Jurkat, Clone E6-1 (cell line): ENCODE results near the gene PDGFB.

Source experiments
- DNase-seq: peaks from one replicate; pipeline ENCODE4 v3.0.0-alpha.2; 2011; ENCODE audit warnings: low read depth, low spot score
- H3K4me3 ChIP-seq: 2 replicates; pipeline ENCODE4 v1.5.1; 2011; ENCODE audit warnings: mild to moderate bottlenecking, low read length, control low read depth, moderate library complexity

Gene PDGFB

GRCh38 chr22:39257901-39258475 lies 13.2 kb upstream of the PDGFB start:
- no peak for DNase-seq

GRCh38 chr22:39256979-39257378 lies 12.2 kb upstream of the PDGFB start:
- DNase-seq, result no peak

More at GRCh38 chr22:39257901-39258475, 13.2 kb upstream of the PDGFB start:
- H3K4me3 ChIP-seq, result no peak overlapping the region

GRCh38 chr22:39256186-39256552 lies 11.4 kb upstream of the PDGFB start:
- H3K4me3 ChIP-seq, result no peak overlapping the region
- DNase-seq, result no peak

More at GRCh38 chr22:39256979-39257378, 12.2 kb upstream of the PDGFB start:
- H3K4me3 ChIP-seq, result no peak overlapping the region

GRCh38 chr22:39255449-39256185 lies 10.8 kb upstream of the PDGFB start:
- no peak for DNase-seq
- no peak overlapping the region for H3K4me3 ChIP-seq

GRCh38 chr22:39254789-39255298 lies 10.1 kb upstream of the PDGFB start:
- no peak for DNase-seq
- no peak overlapping the region for H3K4me3 ChIP-seq

GRCh38 chr22:39254122-39254521 lies 9.3 kb upstream of the PDGFB start:
- H3K4me3 ChIP-seq, result no peak overlapping the region
- no peak for DNase-seq

- no peak overlapping the region for H3K4me3 ChIP-seq
- DNase-seq, result no peak
Measured at GRCh38 chr22:39253435-39254070, 8.8 kb upstream of the PDGFB start.

GRCh38 chr22:39252461-39253434 lies 8.0 kb upstream of the PDGFB start:
- DNase-seq, result no peak
- H3K4me3 ChIP-seq, result no peak overlapping the region

GRCh38 chr22:39251762-39252460 lies 7.1 kb upstream of the PDGFB start:
- H3K4me3 ChIP-seq, result no peak overlapping the region
- DNase-seq, result no peak

- no peak overlapping the region for H3K4me3 ChIP-seq
- no peak for DNase-seq
Measured at GRCh38 chr22:39250838-39251237, 6.1 kb upstream of the PDGFB start.

- no peak for DNase-seq
- no peak overlapping the region for H3K4me3 ChIP-seq
Measured at GRCh38 chr22:39250131-39250530, 5.3 kb upstream of the PDGFB start.

GRCh38 chr22:39249086-39249704 lies 4.4 kb upstream of the PDGFB start:
- H3K4me3 ChIP-seq, result no peak overlapping the region
- DNase-seq, result no peak

GRCh38 chr22:39248254-39248653 lies 3.5 kb upstream of the PDGFB start:
- no peak for DNase-seq

GRCh38 chr22:39247361-39247760 lies 2.6 kb upstream of the PDGFB start:
- no peak overlapping the region for H3K4me3 ChIP-seq
- no peak for DNase-seq

More at GRCh38 chr22:39248254-39248653, 3.5 kb upstream of the PDGFB start:
- H3K4me3 ChIP-seq, result no peak overlapping the region

- DNase-seq, result no peak
- H3K4me3 ChIP-seq, result no peak overlapping the region
Measured at GRCh38 chr22:39246690-39247332, 2.0 kb upstream of the PDGFB start.

- DNase-seq, result no peak
- no peak overlapping the region for H3K4me3 ChIP-seq
Measured at GRCh38 chr22:39246217-39246616, 1.4 kb upstream of the PDGFB start.

GRCh38 chr22:39245130-39246039 lies 603 bp upstream of the PDGFB start:
- H3K4me3 ChIP-seq, result no peak overlapping the region
- DNase-seq, result no peak
